NOMO-1 treated with DMSO at 0.1 percent for 48 hours (cell line): Measurements from ENCODE around the gene TREML4.

Experiments
- DNase-seq: peaks from one replicate; lab custom pipeline; 2025; ENCODE audit not compliant: unreplicated experiment; lab: John Stamatoyannopoulos, UW

TREML4 gene

GRCh38 chr6:41247882-41248705 is 19.9 kb downstream of the TREML4 start:
- no peak for DNase-seq

- DNase-seq = no peak
Observed at GRCh38 chr6:41252401-41253169, 24.4 kb downstream of the TREML4 start.

DNA sequence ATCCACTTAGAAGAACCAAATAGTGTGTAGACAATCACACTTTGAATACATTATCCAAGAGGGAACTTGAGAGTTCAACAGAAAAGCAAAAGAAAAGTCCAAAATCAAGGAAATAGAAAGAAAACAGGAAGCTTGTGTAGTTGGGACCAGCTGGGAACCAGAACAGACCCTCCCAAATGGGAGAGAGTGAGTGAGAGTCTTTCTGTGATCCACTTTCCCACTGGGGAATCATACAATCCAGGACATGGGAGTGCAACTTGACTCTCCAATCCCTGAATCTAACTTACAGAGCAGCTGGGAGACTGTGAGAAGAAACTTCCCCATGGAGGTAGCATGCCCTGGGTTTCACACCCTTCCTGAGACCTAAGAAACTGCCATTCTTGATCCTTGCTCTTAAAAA is 27.0 kb downstream of the TREML4 start:
- no peak for DNase-seq

- no peak for DNase-seq
Observed at GRCh38 chr6:41255638-41256246, 27.6 kb downstream of the TREML4 start.

- no peak for DNase-seq
Observed at GRCh38 chr6:41256383-41256782, 28.2 kb downstream of the TREML4 start.

DNA sequence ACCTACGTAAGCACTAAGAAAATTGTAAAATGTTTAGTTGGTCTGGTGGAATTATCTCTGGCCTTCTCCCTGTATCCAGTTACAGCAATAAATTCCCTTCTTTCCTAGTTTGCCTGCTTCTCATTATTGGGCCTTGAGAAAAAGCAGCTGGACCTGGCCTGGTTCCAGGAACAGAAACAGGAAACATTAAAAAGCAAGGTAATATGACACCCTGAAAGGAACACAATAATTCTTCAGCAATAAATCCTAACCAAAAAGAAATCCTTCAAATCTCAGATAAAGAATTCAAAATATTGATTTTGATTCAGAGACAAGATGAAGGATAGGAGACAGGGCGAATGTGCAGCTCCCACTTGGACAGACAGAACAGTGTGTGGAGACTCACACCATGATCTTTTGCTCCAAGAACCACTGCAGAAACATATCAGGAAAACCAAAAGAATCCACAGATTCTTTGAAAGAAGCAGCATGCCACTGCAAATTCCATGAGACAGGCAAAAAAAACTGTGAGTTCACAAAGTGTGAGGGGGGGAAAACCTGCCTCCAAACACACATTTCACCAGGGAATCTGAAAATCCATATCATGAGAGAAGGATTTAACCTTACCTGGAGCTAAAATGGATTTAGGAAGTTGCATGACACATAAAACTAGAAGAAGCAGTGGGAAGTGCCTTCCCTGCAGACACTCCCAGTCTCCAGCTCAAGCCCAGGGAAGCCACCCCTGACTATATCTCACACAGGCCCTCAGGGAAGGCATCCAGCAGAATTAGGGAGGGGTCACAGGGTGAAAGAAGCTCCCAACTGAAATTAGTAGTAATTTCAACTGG is 29.4 kb downstream of the TREML4 start:
- DNase-seq = no peak

DNA sequence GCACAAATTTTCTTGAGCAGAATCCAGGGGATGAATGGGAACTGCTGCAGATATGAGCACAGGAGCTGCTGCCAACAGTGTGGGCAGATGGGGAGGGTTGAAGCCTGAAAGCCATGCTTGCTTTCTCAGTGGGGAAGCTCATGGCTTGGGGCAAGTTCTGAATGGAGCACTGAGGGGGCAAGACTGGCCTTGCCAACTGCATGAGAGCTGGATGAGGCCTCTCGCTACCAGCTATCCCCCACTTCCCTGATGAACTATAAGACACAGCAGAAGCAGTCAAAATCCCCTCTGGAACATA is 30.0 kb downstream of the TREML4 start:
- no peak for DNase-seq

- DNase-seq = no peak
Observed at GRCh38 chr6:41262401-41262800, 34.3 kb downstream of the TREML4 start.

GRCh38 chr6:41263267-41263666 is 35.1 kb downstream of the TREML4 start:
- DNase-seq = no peak

- no peak for DNase-seq
Observed at GRCh38 chr6:41266541-41266940, 38.4 kb downstream of the TREML4 start.

GRCh38 chr6:41268478-41268877 is 40.3 kb downstream of the TREML4 start:
- DNase-seq = no peak

DNA sequence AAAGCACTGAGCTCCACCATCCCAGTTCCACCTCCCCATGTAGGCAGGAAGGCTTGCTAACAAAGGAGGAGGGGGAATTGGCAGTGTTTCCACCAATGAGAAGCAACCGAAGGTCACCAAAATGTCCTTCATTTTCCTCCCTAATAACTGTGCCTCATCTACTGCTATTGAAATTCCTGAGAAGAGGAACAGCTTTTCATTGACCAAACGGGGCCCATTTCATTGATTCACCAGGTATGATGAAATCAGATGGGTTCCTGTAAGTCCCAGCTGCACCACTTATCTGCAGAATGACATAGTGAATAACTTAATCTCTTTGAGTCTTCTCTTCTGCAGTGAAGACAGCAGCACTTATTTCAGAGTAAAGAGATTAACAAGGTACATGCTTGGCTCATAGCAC is 41.0 kb downstream of the TREML4 start:
- DNase-seq = peak; percentile 15

DNA sequence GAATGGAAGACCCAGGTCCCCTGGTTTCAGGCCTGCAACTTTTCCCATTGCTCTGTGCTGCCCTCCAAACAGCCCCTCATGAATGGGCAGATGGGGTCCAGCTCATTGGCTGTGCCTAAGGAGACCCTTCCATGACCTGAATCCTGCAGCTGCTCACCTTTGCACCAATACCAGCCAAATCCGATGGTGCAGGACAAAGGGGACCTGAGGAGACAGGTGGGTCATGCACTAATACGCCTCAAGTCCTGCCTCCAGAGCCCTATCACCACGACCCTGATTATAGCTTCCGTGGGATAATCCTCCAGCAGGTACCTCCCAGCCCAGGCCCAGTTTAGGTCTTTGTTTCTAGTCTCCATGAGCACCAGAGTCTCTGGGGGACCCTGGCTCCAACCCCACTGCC is 41.6 kb downstream of the TREML4 start:
- DNase-seq = no peak

DNA sequence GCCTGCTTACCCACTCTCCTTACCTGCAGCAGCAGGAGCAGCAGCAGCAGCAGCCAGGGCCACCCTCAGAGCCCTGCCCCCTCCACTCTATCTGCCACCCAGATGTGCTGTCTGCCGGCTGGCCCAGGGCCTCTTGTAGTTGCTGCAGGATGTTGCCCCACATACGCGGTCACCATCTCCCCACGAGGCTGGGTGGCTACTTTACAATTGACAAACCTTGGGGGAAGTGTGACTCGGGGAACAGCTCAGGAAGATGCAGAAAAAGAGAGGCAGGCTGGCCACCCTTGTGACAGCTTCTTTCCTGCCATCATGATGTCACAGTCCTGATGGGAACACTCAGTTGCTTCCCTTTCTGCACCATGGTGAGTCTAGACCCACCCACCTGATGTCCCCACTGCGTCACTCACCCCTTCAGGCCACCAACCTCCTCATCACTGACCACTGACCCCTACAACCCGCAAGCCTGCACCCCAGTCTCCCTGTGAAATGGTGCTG is 43.8 kb downstream of the TREML4 start:
- peak; percentile 93 for DNase-seq

DNA sequence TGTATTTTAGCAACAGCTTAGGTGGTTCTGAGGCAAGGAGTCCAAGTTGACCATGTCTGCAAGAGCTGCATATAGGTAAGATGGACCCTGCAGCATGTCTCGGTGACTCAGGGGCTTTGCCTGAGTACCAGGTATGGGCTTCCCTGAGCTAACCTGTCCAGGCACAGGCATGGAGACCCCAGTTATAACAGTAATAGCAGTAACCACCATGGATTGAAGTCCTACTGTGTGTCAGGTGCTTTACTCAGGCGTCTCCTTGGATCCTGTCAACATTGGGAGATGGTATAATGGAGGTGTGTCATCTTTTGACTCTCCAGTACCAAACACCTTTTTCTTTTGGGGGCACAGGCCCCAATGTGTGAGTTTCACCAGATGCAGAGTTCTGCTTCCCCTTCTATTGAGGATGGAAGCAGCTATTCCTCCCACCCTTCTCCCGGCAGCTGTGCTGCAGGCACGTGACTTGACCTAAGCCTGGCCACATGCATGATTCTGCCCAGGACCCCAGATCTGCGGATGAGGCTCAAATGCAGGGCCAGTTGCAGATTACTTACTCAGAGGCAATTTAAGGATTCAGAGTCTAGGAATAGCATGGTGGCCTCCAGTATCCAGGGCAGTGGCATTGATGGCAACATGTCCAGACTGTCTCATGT is 44.6 kb downstream of the TREML4 start:
- no peak for DNase-seq

DNA sequence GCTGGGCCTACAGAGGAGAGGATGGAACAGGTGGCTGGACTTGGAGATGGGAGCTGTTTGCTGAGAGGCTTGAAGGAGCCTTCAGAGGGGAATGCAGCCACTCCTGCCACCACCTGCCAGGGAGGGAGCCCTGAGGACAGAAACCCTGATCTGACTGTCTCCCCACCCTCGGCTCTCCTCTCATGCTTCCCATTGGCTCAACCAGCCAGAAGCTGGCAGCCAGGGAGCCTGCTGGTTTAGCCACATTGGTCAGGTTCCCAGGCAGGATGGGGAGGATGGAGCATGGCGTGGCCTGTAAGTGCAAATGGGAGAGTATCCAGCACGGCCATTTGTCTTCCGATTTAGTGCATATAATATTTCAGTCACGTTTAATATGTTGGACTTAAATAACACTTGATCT is 45.6 kb downstream of the TREML4 start:
- DNase-seq = no peak

GRCh38 chr6:41274256-41274655 is 46.1 kb downstream of the TREML4 start:
- no peak for DNase-seq

DNA sequence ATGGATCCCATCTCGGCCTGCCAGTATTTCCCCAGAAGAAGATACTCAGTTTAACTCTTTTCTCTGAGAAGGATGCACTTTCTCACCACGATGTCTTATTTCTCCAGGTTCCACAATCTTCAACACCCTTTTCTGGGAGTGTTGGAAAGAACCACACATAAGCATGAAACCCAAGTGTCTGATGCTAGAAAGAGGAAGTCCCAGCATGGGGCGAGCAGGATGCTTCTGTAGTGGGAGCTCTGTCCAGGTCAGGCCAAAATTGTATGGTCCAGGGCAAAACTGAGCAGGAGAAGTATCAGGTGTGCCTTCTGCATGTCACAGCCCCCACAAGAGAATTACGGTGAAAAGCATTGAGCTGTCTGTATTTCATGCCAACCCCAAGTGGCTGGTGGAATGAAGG is 47.3 kb downstream of the TREML4 start:
- DNase-seq = no peak

DNA sequence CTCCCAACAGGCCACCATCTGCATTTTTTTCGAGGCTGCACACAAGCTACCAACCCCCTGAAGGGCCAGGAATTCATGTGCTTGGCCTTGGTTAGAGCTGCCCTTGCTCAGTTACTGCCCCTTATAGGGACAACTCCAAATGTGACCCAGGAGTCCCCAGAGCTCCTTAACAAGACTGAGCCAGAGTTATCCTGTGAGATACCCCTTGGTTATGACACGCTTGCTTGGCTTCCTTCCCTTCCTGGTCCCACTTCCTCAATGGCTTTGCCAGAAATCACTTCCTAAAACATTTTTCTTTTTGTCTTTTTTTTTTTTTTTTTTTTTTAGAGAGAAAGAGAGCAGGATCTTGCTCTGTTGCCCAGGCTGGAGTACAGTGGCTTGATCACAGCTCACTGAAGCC is 49.5 kb downstream of the TREML4 start:
- DNase-seq = peak; percentile 9

DNA sequence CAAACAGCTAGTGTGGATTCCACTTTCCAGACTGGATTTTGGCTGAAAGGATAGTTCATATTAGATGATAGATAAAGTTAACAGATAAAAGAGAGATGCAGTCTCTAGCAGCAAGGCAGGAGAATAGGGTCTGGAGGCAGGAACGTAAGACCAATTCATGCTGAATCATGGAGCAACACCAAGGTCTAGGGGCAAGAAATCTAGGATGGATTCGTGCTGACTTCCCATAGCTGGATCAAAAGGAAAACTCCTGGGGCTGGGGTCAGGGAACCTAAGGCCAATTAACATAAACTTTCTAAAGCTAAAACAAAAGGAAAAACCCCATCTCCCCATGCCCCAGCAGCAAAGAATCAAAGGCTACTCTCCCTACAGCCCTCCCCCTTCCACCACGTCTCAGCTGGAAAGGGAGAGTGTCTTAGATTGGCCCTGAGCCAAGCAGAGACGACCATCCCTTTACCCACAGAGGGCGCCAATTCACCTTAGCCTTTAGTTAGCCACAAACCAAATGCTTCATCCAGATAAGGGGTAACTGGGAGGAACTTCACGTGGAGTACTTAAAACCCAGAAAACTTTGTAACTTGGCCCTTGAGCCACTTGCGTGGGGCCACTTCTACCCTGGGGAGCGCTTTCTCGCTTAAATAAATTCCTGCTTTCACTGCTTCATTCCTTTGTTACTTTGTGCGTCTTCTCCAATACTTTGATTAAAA is 50.7 kb downstream of the TREML4 start:
- peak; percentile 73 for DNase-seq
